ENCODE results near the gene RPS6KA5. TPM values are rescaled to one million over a fixed set of nuclear protein-coding genes. Genes with fewer than 3 reads are reported as not detected.
"Not testable (repeated sequence)": the region's sequence is repeated elsewhere in the genome, so short reads cannot be mapped to it uniquely, and the experiment has no call there.

RPS6KA5 gene
- total RNA-seq, 1 experiment from 2014 or later, result 8.6 TPM

GRCh38 chr14:90981636-90982035 is 78.8 kb downstream of the RPS6KA5 start:
- Histone ChIP-seq H3K9me3 (ENCODE audit: low read length) (no peaks in the 10 kb centered on the region), H3K4me3 (ENCODE audit: low read length) (no peak overlapping the region), H3K4me1 (ENCODE audit: insufficient read depth, low read length) (peaks cover 4% of the 10 kb centered on the region), H3K9me2 (replicated peaks; ENCODE audit: low read length) (no peaks in the 10 kb centered on the region), H3K4me2 (ENCODE audit: low read length) (no peak overlapping the region), H2AFZ (ENCODE audit: low read length) (no peak overlapping the region), H3K79me2 (ENCODE audit: low read length) (no peaks in the 10 kb centered on the region), H3K9ac (ENCODE audit: low read length) (no peak overlapping the region), H4K20me1 (ENCODE audit: low read length) (no peaks in the 10 kb centered on the region), H3K36me3 (ENCODE audit: low read depth, low read length) (no peaks in the 10 kb centered on the region), H3K27me3 (ENCODE audit: low read length) (no peaks in the 10 kb centered on the region), H3F3A (ENCODE audit: low read length, unreplicated experiment) (no peaks in the 10 kb centered on the region), H3K27ac (ENCODE audit: low read length) (no peak overlapping the region)
- TF ChIP-seq EZH2 (IDR thresholded peaks at IDR 0.05; ENCODE audit: low read length, unreplicated experiment) (no peak), EZH2phosphoT487 (IDR thresholded peaks at IDR 0.05; ENCODE audit: borderline replicate concordance, low read length) (no peak), CTCF (conservative IDR thresholded peaks at IDR 0.05; ENCODE audit: low read depth, low read length) (no peak)
- CTCF ChIA-PET, result no interaction called here
- DNase-seq, result no peak
- ATAC-seq, result no peak
- BruUV-seq (replicated peaks), result no TSS peak
- intact Hi-C loops (cut with micrococcal nuclease), result no loop called here
- POLR2A ChIA-PET (ENCODE audit: unreplicated experiment), result no interaction called here

- BruUV-seq (replicated peaks); CTCF ChIA-PET; H3K79me2 ChIP-seq (ENCODE audit: low read length); H3K4me3 ChIP-seq (ENCODE audit: low read length); intact Hi-C loops (cut with micrococcal nuclease); H3K4me2 ChIP-seq (ENCODE audit: low read length); H3F3A ChIP-seq (ENCODE audit: low read length, unreplicated experiment); H3K27me3 ChIP-seq (ENCODE audit: low read length); H3K27ac ChIP-seq (ENCODE audit: low read length); H3K9me2 ChIP-seq (replicated peaks; ENCODE audit: low read length); H2AFZ ChIP-seq (ENCODE audit: low read length); H3K36me3 ChIP-seq (ENCODE audit: low read depth, low read length); POLR2A ChIA-PET (ENCODE audit: unreplicated experiment); H4K20me1 ChIP-seq (ENCODE audit: low read length); H3K9me3 ChIP-seq (ENCODE audit: low read length); H3K9ac ChIP-seq (ENCODE audit: low read length); DNase-seq; H3K4me1 ChIP-seq (ENCODE audit: insufficient read depth, low read length); ATAC-seq: not testable (repeated sequence)
Observed at GRCh38 chr14:90980636-90981035, 79.8 kb downstream of the RPS6KA5 start.

- Histone ChIP-seq H3K27ac (ENCODE audit: low read length) (no peak overlapping the region), H3K9ac (ENCODE audit: low read length) (no peak overlapping the region), H3K36me3 (ENCODE audit: low read depth, low read length) (no peaks in the 10 kb centered on the region), H3K27me3 (ENCODE audit: low read length) (no peaks in the 10 kb centered on the region), H3K9me3 (ENCODE audit: low read length) (no peaks in the 10 kb centered on the region), H3K4me1 (ENCODE audit: insufficient read depth, low read length) (no peaks in the 10 kb centered on the region), H3K79me2 (ENCODE audit: low read length) (no peaks in the 10 kb centered on the region), H3K4me3 (ENCODE audit: low read length) (no peak overlapping the region), H3K9me2 (replicated peaks; ENCODE audit: low read length) (no peaks in the 10 kb centered on the region), H3K4me2 (ENCODE audit: low read length) (no peak overlapping the region), H2AFZ (ENCODE audit: low read length) (no peak overlapping the region), H3F3A (ENCODE audit: low read length, unreplicated experiment) (no peaks in the 10 kb centered on the region), H4K20me1 (ENCODE audit: low read length) (no peaks in the 10 kb centered on the region)
- intact Hi-C loops (cut with micrococcal nuclease), result no loop called here
- ChIA-PET CTCF (interaction anchor here (0.5 kb wide), 1 partner anchor 78 kb away, joined by 6 read pairs; no protein-coding TSS in a partner anchor), POLR2A (ENCODE audit: unreplicated experiment) (no interaction called here)
- BruUV-seq (replicated peaks), result no TSS peak
- DNase-seq (no peak), ATAC-seq (no peak)
- TF ChIP-seq CTCF (conservative IDR thresholded peaks at IDR 0.05; ENCODE audit: low read depth, low read length), result no peak
- TF ChIP-seq EZH2phosphoT487 (IDR thresholded peaks at IDR 0.05; ENCODE audit: borderline replicate concordance, low read length), result no peak
- no peak for TF ChIP-seq EZH2 (IDR thresholded peaks at IDR 0.05; ENCODE audit: low read length, unreplicated experiment)
Observed at GRCh38 chr14:90979515-90979914, 80.9 kb downstream of the RPS6KA5 start.

Measured in PC-3 (cell line).